ENCODE data around the gene IKZF2.

IKZF2 gene

GRCh38 chr2:213104092-213104902, 47.1 kb downstream of the IKZF2 start:
- in situ Hi-C loops (cut with HindIII; ENCODE audit: low sequenced_read_pairs), result no loop called here

- in situ Hi-C loops (cut with HindIII; ENCODE audit: low sequenced_read_pairs), result no loop called here
These were observed 49.5 kb downstream of the IKZF2 start for GRCh38 chr2:213101692-213102460.

- in situ Hi-C loops (cut with HindIII; ENCODE audit: low sequenced_read_pairs), result no loop called here
These were observed 50.3 kb downstream of the IKZF2 start for GRCh38 chr2:213101109-213101508.

- in situ Hi-C loops (cut with HindIII; ENCODE audit: low sequenced_read_pairs), result no loop called here
These were observed 52.8 kb downstream of the IKZF2 start for GRCh38 chr2:213098612-213099011.

GRCh38 chr2:213091765-213092164, 59.6 kb downstream of the IKZF2 start:
- in situ Hi-C loops (cut with HindIII; ENCODE audit: low sequenced_read_pairs), result no loop called here

- in situ Hi-C loops (cut with HindIII; ENCODE audit: low sequenced_read_pairs), result no loop called here
These were observed 60.6 kb downstream of the IKZF2 start for GRCh38 chr2:213090772-213091171.

GRCh38 chr2:213089438-213089837, 62.0 kb downstream of the IKZF2 start:
- in situ Hi-C loops (cut with HindIII; ENCODE audit: low sequenced_read_pairs), result no loop called here

- in situ Hi-C loops (cut with HindIII; ENCODE audit: low sequenced_read_pairs), result no loop called here
These were observed 64.4 kb downstream of the IKZF2 start for GRCh38 chr2:213087040-213087439.

GRCh38 chr2:213086571-213086970, 64.8 kb downstream of the IKZF2 start:
- in situ Hi-C loops (cut with HindIII; ENCODE audit: low sequenced_read_pairs), result no loop called here

- in situ Hi-C loops (cut with HindIII; ENCODE audit: low sequenced_read_pairs), result no loop called here
These were observed 65.4 kb downstream of the IKZF2 start for GRCh38 chr2:213086050-213086449.

GRCh38 chr2:213085538-213085937, 65.9 kb downstream of the IKZF2 start:
- in situ Hi-C loops (cut with HindIII; ENCODE audit: low sequenced_read_pairs), result no loop called here

GRCh38 chr2:213084261-213084660, 67.2 kb downstream of the IKZF2 start:
- in situ Hi-C loops (cut with HindIII; ENCODE audit: low sequenced_read_pairs), result no loop called here

GRCh38 chr2:213080969-213081617, 70.3 kb downstream of the IKZF2 start:
- in situ Hi-C loops (cut with HindIII; ENCODE audit: low sequenced_read_pairs), result no loop called here

- in situ Hi-C loops (cut with HindIII; ENCODE audit: low sequenced_read_pairs), result no loop called here
These were observed 71.7 kb downstream of the IKZF2 start for GRCh38 chr2:213079756-213080155.

GRCh38 chr2:213078686-213079085, 72.7 kb downstream of the IKZF2 start:
- in situ Hi-C loops (cut with HindIII; ENCODE audit: low sequenced_read_pairs), result no loop called here

- in situ Hi-C loops (cut with HindIII; ENCODE audit: low sequenced_read_pairs), result no loop called here
These were observed 81.9 kb downstream of the IKZF2 start for GRCh38 chr2:213069531-213069930.

GRCh38 chr2:213068676-213069359, 82.6 kb downstream of the IKZF2 start:
- in situ Hi-C loops (cut with HindIII; ENCODE audit: low sequenced_read_pairs), result no loop called here

- in situ Hi-C loops (cut with HindIII; ENCODE audit: low sequenced_read_pairs), result no loop called here
These were observed 83.5 kb downstream of the IKZF2 start for GRCh38 chr2:213067888-213068287.

- in situ Hi-C loops (cut with HindIII; ENCODE audit: low sequenced_read_pairs), result no loop called here
These were observed 85.0 kb downstream of the IKZF2 start for GRCh38 chr2:213066443-213066743.

GRCh38 chr2:213065583-213066442, 85.6 kb downstream of the IKZF2 start:
- in situ Hi-C loops (cut with HindIII; ENCODE audit: low sequenced_read_pairs), result no loop called here
